HG02763 (cell line): ENCODE results near the gene ERC1.

Experiments used
- ATAC-seq: cut with Tn5 transposase; IDR thresholded peaks from one replicate; pipeline ENCODE4 v1.9.1; 2021; ENCODE audit warnings: mild to moderate bottlenecking, moderate library complexity; ENCODE audit not compliant: unreplicated experiment

Gene ERC1

GRCh38 chr12:1469070-1469469, 478.0 kb downstream of the ERC1 start:
- ATAC-seq = no peak

- ATAC-seq = no peak
Observed at GRCh38 chr12:1470051-1470450, 479.0 kb downstream of the ERC1 start.

- no peak for ATAC-seq
Observed at GRCh38 chr12:1471224-1471623, 480.2 kb downstream of the ERC1 start.

- no peak for ATAC-seq
Observed at GRCh38 chr12:1473418-1473817, 482.4 kb downstream of the ERC1 start.

- no peak for ATAC-seq
Observed at GRCh38 chr12:1474041-1474573, 483.1 kb downstream of the ERC1 start.

GRCh38 chr12:1474574-1475153, 483.6 kb downstream of the ERC1 start:
- no peak for ATAC-seq

GRCh38 chr12:1479645-1480044, 488.6 kb downstream of the ERC1 start:
- no peak for ATAC-seq

- ATAC-seq = no peak
Observed at GRCh38 chr12:1481326-1481725, 490.3 kb downstream of the ERC1 start.

GRCh38 chr12:1481906-1482305, 490.9 kb downstream of the ERC1 start:
- no peak for ATAC-seq

GRCh38 chr12:1488908-1489381, 497.9 kb downstream of the ERC1 start:
- ATAC-seq = no peak

GRCh38 chr12:1491983-1492697, 501.1 kb downstream of the ERC1 start:
- ATAC-seq = no peak

- ATAC-seq = no peak
Observed at GRCh38 chr12:1493781-1494565, 502.9 kb downstream of the ERC1 start.

- ATAC-seq = no peak
Observed at GRCh38 chr12:1494856-1495255, 503.8 kb downstream of the ERC1 start.

GRCh38 chr12:1496162-1496900, 505.3 kb downstream of the ERC1 start:
- no peak for ATAC-seq

GRCh38 chr12:1497161-1497560, 506.1 kb downstream of the ERC1 start:
- no peak for ATAC-seq

GRCh38 chr12:1498199-1498740, 507.2 kb downstream of the ERC1 start:
- no peak for ATAC-seq

GRCh38 chr12:1499351-1499750, 508.3 kb downstream of the ERC1 start:
- ATAC-seq = no peak

GRCh38 chr12:1500095-1500801, 509.2 kb downstream of the ERC1 start:
- ATAC-seq = no peak

- no peak for ATAC-seq
Observed at GRCh38 chr12:1501001-1501400, 510.0 kb downstream of the ERC1 start.
